Testis (tissue), 3 donors: ENCODE results near the gene PANX1. TPM values are rescaled to one million over a fixed set of nuclear protein-coding genes. Genes with fewer than 3 reads are reported as not detected.

ENCODE experiments used
- DNase-seq: peaks from one replicate; pipeline ENCODE4 v3.0.0-alpha.2; 2019
- H3K27ac ChIP-seq, 2 donors: fragments of 200-600 bp; sonication (generic); one replicate each; pipeline ENCODE4 v1.5.1; 2019
- H3K27me3 ChIP-seq: fragments of 200-600 bp; sonication (generic); one replicate; pipeline ENCODE4 v1.5.1; 2019
- H3K36me3 ChIP-seq: fragments of 200-600 bp; sonication (generic); one replicate; pipeline ENCODE4 v1.5.1; 2017; ENCODE audit warnings: low read depth; ENCODE audit errors: missing control alignments
- H3K4me1 ChIP-seq: fragments of 200-600 bp; sonication (generic); one replicate; pipeline ENCODE4 v1.5.1; 2019
- H3K4me3 ChIP-seq, 2 donors: fragments of 200-600 bp; sonication (generic); one replicate each; pipeline ENCODE4 v1.5.1; 2017 to 2019
- H3K9me3 ChIP-seq: fragments of 200-600 bp; sonication (generic); one replicate; pipeline ENCODE4 v1.5.1; 2017
- POLR2A ChIP-seq: fragments of 450-650 bp; IDR thresholded peaks from one replicate; pipeline ENCODE4 v1.6.1; 2017; ENCODE audit warnings: antibody characterized with exemption, mild to moderate bottlenecking, moderate library complexity
- WGBS, 2 donors: methylation state at CpG; one replicate each; pipeline ENCODE4 v1.1.5; 2018; 5-methylcytosine and 5-hydroxymethylcytosine counted together
- intact Hi-C: fragments of 100-400 bp; cut with DNase I; formaldehyde crosslinking; loops from one replicate; pipeline ENCODE4 v1.15.1; 2023; ENCODE audit warnings: low total_unique reads
- polyA plus RNA-seq: library from polyadenylated mRNA; stranded (reverse); fragments of 350-450 nt; fragmentation: Illumina TruSeq; extraction: RNeasy Lipid Tissue Mini Kit (QIAGEN cat#74804); gene quantifications from one replicate; pipeline ENCODE4 v1.2.3, GENCODE V29; 2014; ENCODE audit warnings: low read depth, low replicate concordance; ENCODE audit not compliant: insufficient read depth
- total RNA-seq, 2 donors: library from RNA; depleted of rRNA; stranded (reverse); fragments of >200 nt; gene quantifications; one replicate each; pipeline ENCODE4 v1.2.3, GENCODE V29; 2016
- TF ChIP-seq, protein P1 (sequence below), 3 experiments: fragments of 450-650 bp in 2 of 3; fragments of 200-600 bp in 1 of 3; sonication (generic) in 1 of 3; IDR thresholded peaks; one replicate each; pipeline ENCODE4 v1.5.1; 2016 to 2019; ENCODE audit warnings: antibody characterized with exemption in 3 of 3, mild to moderate bottlenecking in 2 of 3, moderate library complexity in 1 of 3

PANX1 gene
- total and polyA plus RNA-seq, 3 donors from 2014 or later = 22.2 to 55.3 (median 42.0) TPM

DNA sequence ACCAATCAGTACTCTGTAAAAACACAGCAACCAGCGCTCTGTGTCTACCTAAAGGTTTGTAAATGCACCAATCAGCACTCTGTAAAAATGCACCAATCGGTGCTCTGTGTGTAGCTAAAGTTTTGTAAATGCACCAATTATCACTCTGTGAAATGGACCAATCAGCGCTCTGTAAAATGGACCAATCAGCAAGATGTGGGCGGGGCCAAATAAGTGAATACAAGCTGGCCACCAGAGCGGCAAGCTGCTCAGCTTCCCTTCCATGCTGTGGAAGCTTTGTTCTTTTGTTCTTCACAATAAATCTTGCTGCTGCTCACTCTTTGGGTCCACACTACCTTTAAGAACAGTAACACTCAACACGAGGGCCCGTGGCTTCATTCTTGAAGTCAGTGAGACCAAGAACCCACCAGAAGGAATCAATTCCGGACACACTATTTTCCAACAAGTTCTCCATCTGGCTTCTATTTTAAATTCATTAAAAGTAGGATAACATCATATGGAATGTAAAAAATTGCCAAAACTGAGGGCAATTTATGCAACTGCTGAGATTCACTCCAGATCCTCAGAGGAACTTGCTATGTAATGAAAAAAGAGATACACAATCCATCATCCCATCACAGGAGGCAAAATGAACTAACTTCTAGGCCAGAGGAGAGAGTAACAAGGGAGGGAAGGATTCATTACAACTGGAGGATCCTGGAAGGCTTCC, 3.1 kb upstream of the PANX1 start:
- H3K4me1 ChIP-seq = peaks cover 15% of the 10 kb centered on the region

DNA sequence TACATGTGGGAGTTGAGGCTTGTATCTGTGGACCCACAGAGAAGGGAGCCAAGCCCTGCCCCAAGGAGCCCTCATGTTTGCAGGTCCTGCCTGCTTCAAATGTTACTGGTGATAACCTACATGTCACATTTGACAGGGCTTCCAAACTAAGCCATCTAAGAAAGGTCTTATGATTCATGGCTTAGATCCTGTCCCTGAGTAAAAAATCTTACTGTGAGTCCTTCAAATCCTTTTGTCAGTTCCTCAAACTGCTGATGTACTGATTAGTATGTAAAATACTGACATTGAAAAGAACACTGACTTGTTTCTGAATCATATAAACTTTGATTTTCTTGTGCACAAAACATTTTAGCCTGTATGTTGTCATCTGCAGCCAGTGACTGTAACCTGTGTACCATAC, 1.0 kb upstream of the PANX1 start:
- Histone ChIP-seq H3K27ac (peak overlapping the region in 1 of 2 donors; percentile 96), H3K4me1 (peaks cover 30% of the 10 kb centered on the region), H3K27me3 (no peaks in the 10 kb centered on the region), H3K9me3 (no peaks in the 10 kb centered on the region), H3K36me3 (no peaks in the 10 kb centered on the region), H3K4me3 (peak overlapping the region in 1 of 2 donors; percentile 87)
- no peak for TF ChIP-seq POLR2A
- TF ChIP-seq, protein P1, sequence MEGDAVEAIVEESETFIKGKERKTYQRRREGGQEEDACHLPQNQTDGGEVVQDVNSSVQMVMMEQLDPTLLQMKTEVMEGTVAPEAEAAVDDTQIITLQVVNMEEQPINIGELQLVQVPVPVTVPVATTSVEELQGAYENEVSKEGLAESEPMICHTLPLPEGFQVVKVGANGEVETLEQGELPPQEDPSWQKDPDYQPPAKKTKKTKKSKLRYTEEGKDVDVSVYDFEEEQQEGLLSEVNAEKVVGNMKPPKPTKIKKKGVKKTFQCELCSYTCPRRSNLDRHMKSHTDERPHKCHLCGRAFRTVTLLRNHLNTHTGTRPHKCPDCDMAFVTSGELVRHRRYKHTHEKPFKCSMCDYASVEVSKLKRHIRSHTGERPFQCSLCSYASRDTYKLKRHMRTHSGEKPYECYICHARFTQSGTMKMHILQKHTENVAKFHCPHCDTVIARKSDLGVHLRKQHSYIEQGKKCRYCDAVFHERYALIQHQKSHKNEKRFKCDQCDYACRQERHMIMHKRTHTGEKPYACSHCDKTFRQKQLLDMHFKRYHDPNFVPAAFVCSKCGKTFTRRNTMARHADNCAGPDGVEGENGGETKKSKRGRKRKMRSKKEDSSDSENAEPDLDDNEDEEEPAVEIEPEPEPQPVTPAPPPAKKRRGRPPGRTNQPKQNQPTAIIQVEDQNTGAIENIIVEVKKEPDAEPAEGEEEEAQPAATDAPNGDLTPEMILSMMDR (IDR thresholded peaks at IDR 0.05) = no peak
- no peak for DNase-seq
- intact Hi-C loops = no loop called here

More for the DNA sequence above, 3.1 kb upstream of the PANX1 start:
- intact Hi-C loops = no loop called here
- no peak for DNase-seq
- WGBS, 2 donors = 85 to 95% methylated on average over 8 of the region's 8 CpGs
- Histone ChIP-seq H3K27ac (no peak overlapping the region), H3K27me3 (no peaks in the 10 kb centered on the region), H3K4me3 (no peak overlapping the region), H3K36me3 (no peaks in the 10 kb centered on the region), H3K9me3 (no peaks in the 10 kb centered on the region)
- TF ChIP-seq POLR2A = no peak
- TF ChIP-seq, protein P1 (IDR thresholded peaks at IDR 0.05) = no peak

DNA sequence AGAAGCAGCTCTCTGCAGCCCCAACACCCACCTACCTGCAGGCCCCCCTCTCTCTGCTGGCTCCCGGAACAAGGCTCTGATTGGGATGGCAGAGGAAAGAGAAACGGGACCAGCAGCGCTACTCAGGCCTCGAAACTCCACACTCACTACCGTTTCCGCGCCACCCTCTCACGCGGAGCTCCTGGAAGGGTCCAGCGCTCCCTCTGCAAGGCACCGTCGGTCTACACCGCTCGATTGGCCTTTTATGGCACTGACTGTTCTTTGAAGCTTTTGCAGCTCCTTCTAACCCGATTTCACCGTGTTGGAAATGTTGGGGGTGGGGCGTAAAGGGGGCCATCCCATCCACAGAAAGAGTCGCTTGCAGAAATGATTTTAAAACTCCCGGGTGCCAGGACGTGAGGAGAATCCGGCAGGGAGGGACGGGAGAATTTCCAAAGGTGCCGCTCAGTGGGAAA, 323 bp upstream of the PANX1 start:
- intact Hi-C loops = no loop called here
- DNase-seq = no peak
- Histone ChIP-seq H3K4me3 (peak overlapping the region; percentile 81 to 87), H3K4me1 (peaks cover 31% of the 10 kb centered on the region), H3K27me3 (no peaks in the 10 kb centered on the region), H3K36me3 (no peaks in the 10 kb centered on the region), H3K9me3 (no peaks in the 10 kb centered on the region), H3K27ac (peak overlapping the region; percentile 91 to 96)
- WGBS, 2 donors = 0 to 1% methylated on average over 19 to 23 of the region's 23 CpGs
- TF ChIP-seq POLR2A = no peak
- TF ChIP-seq, protein P1 (IDR thresholded peaks at IDR 0.05) = no peak

GRCh38 chr11:94129512-94130297, 1.1 kb downstream of the PANX1 start:
- Histone ChIP-seq H3K9me3 (no peaks in the 10 kb centered on the region), H3K36me3 (no peaks in the 10 kb centered on the region), H3K4me1 (peaks cover 37% of the 10 kb centered on the region), H3K27me3 (no peaks in the 10 kb centered on the region), H3K4me3 (peak overlapping the region; percentile 81 to 87), H3K27ac (peak overlapping the region; percentile 91 to 96)
- intact Hi-C loops = no loop called here
- DNase-seq = no peak
- TF ChIP-seq, protein P1 (IDR thresholded peaks at IDR 0.05) = no peak
- no peak for TF ChIP-seq POLR2A
- 8 to 9% methylated on average over 19 to 20 of the region's 20 CpGs for WGBS, 2 donors
